AG04450 (cell line): ENCODE data around the gene NPC2. TPM values are rescaled to one million over a fixed set of nuclear protein-coding genes. Genes with fewer than 3 reads are reported as not detected.

Source experiments
- CTCF ChIA-PET: fragments of 300-600, 350-600 bp; formaldehyde crosslinking; extraction: SDS; loops from one replicate; lab custom pipeline; 2022; ENCODE audit warnings: antibody characterized with exemption, inconsistent platforms; lab: Charles Lee
- POLR2A ChIA-PET: fragments of 350-600 bp; formaldehyde crosslinking; extraction: SDS; loops from one replicate; lab custom pipeline; 2021; ENCODE audit warnings: antibody characterized with exemption, inconsistent platforms; lab: Yijun Ruan, JAX
- DNase-seq: peaks from one replicate; pipeline ENCODE4 v3.0.0-alpha.2; 2011; ENCODE audit warnings: low read depth, low spot score
- H3K27ac ChIP-seq: one replicate; pipeline ENCODE4 v1.5.1; 2012; ENCODE audit warnings: low read depth, low read length, control low read depth
- H3K27me3 ChIP-seq: one replicate; pipeline ENCODE4 v1.6.0; 2012; ENCODE audit warnings: low read length; ENCODE audit not compliant: control insufficient read depth, insufficient read depth
- H3K4me3 ChIP-seq: 2 replicates; pipeline ENCODE4 v1.5.1; 2011; ENCODE audit warnings: mild to moderate bottlenecking, low read depth, low read length, control low read depth
- H3K9me3 ChIP-seq: 2 replicates; pipeline ENCODE4 v1.5.1; 2012; ENCODE audit warnings: low read length; ENCODE audit not compliant: control insufficient read depth, insufficient read depth
- polyA plus RNA-seq: library from polyadenylated mRNA; depleted of rRNA; stranded (reverse); fragments of >200 nt; gene quantifications from 2 replicates; pipeline ENCODE4 v1.2.3, GENCODE V29; 2011
- TF ChIP-seq, protein P1 (sequence below): IDR thresholded peaks from 2 replicates; pipeline ENCODE4 v1.5.1; 2011; ENCODE audit warnings: low read depth, low read length, control low read depth, inconsistent platforms

The NPC2 gene
- polyA plus RNA-seq, 1 experiment = 197 TPM

DNA sequence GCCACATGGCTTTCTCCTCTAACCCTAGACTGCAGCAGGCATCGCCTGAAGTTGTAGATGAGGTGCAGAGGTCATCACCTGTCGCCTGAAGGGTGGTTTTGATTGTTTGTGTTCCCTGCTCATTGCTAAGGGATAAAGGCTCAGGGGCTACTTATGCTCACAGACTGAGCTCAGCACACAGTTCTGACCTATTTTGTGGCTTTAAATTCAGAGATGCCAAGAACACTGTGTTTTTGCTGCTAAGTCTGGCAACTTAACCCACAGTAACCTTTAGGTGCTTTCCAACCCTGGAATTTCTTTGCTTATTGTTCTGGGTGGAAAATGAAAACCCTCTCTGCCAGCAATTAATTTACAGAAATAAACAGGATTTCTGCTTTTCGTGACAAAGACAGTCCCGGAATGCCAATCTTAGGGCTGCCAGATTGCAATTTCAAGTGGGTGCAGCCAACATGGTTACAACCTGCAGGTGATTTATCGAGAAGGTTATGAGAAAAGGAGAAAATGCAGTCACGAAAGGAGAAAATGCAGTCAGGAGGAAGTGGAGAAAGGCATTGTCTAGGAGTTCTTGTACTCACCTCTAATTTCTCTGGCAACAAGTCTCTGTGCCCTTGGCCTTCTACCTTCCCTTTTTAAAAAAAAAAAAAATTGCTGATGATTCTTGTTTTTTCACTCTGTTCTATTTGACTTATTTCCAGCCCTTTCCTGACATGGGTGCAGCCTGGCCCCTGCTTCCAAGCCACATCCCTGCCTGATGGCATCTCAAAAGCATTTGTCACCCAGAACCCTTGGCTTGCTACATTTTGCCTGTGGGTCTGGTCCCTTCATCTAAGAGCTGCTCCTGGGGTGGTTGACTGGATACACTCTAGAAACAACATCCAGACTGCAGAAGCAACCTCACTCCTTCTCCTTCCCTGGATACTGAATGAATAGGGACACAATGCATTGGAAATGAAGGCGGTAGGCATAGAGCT, 23.3 kb downstream of the NPC2 start:
- CTCF ChIA-PET = no interaction called here
- Histone ChIP-seq H3K9me3 (no peaks in the 10 kb centered on the region), H3K27ac (no peak overlapping the region), H3K4me3 (no peak overlapping the region), H3K27me3 (peaks cover 13% of the 10 kb centered on the region)
- POLR2A ChIA-PET = no interaction called here
- TF ChIP-seq, protein P1, sequence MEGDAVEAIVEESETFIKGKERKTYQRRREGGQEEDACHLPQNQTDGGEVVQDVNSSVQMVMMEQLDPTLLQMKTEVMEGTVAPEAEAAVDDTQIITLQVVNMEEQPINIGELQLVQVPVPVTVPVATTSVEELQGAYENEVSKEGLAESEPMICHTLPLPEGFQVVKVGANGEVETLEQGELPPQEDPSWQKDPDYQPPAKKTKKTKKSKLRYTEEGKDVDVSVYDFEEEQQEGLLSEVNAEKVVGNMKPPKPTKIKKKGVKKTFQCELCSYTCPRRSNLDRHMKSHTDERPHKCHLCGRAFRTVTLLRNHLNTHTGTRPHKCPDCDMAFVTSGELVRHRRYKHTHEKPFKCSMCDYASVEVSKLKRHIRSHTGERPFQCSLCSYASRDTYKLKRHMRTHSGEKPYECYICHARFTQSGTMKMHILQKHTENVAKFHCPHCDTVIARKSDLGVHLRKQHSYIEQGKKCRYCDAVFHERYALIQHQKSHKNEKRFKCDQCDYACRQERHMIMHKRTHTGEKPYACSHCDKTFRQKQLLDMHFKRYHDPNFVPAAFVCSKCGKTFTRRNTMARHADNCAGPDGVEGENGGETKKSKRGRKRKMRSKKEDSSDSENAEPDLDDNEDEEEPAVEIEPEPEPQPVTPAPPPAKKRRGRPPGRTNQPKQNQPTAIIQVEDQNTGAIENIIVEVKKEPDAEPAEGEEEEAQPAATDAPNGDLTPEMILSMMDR = no peak
- DNase-seq = no peak

DNA sequence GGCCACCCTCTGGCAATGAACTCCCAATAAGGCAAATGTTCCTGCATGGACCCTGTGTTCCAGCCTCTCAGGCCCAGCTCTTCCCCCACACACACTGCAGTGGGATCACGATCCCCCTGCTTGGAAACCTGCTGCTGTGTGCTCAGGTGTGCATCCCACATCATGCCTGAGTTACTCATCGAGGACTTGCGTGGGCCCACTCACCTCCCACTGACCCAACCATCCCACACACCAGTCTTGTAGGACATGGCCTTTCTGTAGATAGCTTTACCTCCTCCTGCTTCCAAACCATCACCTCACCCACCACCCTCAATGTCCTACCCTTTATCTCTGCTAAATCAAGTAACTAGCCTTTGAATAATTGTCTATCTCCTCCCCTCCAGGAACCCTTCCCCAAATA, 24.6 kb downstream of the NPC2 start:
- Histone ChIP-seq H3K27ac (no peak overlapping the region), H3K27me3 (peaks cover 20% of the 10 kb centered on the region), H3K9me3 (no peaks in the 10 kb centered on the region), H3K4me3 (no peak overlapping the region)
- CTCF ChIA-PET = no interaction called here
- POLR2A ChIA-PET = no interaction called here
- DNase-seq = no peak
- TF ChIP-seq, protein P1 = no peak

DNA sequence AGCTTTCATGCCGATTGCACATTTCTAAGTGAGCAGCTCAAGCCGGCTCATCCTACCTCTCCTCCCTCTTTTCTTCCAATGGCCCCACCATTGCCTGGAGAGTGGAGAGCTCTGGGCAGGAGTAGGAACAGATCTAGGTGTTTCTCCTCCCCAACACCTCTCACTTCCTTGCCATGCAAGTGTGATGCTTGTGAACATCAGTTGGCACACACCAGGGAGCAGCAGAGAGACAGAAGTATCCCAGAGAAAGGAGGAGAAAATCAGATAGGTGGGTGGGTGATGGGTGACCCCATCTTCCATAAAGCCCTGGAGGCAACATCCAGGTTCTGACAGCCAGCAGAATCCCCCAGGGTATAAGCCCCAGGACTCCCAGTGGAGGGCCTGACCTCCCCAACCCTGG, 27.8 kb downstream of the NPC2 start:
- CTCF ChIA-PET = no interaction called here
- Histone ChIP-seq H3K9me3 (no peaks in the 10 kb centered on the region), H3K4me3 (no peak overlapping the region), H3K27ac (no peak overlapping the region), H3K27me3 (peaks cover 26% of the 10 kb centered on the region)
- DNase-seq = no peak
- POLR2A ChIA-PET = no interaction called here
- TF ChIP-seq, protein P1 = no peak

DNA sequence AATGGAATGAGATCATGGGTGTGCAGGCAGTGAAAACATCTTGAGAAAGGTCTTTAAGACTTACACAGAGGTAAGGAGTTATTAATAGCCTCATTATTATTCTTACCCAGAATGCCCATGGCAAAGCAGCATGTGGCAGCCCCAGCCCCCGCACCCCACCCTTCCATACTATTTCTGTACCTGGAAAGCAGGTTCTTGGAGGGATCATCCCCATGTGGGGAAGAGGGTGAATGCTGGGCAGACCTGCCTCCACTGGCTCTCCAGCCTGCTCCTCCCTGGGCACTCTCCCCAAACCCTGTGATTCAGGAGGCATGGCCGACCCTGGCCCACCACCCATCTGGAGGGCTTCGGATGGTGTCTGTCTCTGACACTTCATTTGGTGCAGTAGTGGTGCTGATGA, 28.3 kb downstream of the NPC2 start:
- H3K27me3 ChIP-seq = peaks cover 26% of the 10 kb centered on the region
- POLR2A ChIA-PET = no interaction called here
- TF ChIP-seq, protein P1 = no peak
- no peak overlapping the region for H3K4me3 ChIP-seq
- no peaks in the 10 kb centered on the region for H3K9me3 ChIP-seq
- no peak overlapping the region for H3K27ac ChIP-seq
- DNase-seq = no peak
- CTCF ChIA-PET = no interaction called here

DNA sequence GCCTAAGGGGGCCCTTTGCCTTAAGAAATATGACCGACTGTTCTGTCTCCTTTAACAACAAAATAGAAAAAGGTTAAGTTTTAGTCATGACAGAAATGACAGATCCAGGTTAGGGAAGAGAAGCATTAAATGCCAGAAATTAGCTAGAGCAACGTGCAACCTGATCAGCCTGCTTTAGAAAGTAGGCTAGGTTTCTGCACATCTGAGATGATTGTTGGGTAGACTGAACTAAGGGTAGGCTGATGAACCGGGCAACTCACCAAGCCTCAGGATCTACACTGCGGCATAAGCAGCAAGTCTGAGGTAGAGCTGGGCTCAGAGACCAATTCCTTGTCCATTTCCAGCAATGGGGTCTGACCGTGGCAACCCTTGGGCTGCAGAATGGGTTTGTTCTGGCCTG, 29.4 kb downstream of the NPC2 start:
- Histone ChIP-seq H3K9me3 (no peaks in the 10 kb centered on the region), H3K4me3 (no peak overlapping the region), H3K27ac (no peak overlapping the region), H3K27me3 (peaks cover 26% of the 10 kb centered on the region)
- ChIA-PET CTCF (no interaction called here), POLR2A (no interaction called here)
- no peak for DNase-seq
- TF ChIP-seq, protein P1 = no peak
